Natural killer cell (primary cell): ENCODE data around the gene BTBD16. TPM values are rescaled to one million over a fixed set of nuclear protein-coding genes. Genes with fewer than 3 reads are reported as not detected.

ENCODE experiments used
- ATAC-seq, 3 donors: fragments of 150-1000 bp in 2 of 3; fragments of 200-7000 bp in 1 of 3; cut with Tn5 transposase; 1 replicate in 1 of 3; 2 replicates in 2 of 3; pipeline ENCODE4 v1.10.0; 2021; ENCODE audit warnings: mild to moderate bottlenecking in 2 of 3, moderate library complexity in 2 of 3
- DNase-seq, 2 donors: peaks; one replicate each; pipeline versions ENCODE4 v3.0.0 to v3.0.0-alpha.2; 2013 to 2021; ENCODE audit warnings: mixed read lengths in 1 of 2
- H3K27ac ChIP-seq: one replicate; pipeline ENCODE4 v1.5.1; 2013; ENCODE audit warnings: mild to moderate bottlenecking, low read length
- H3K27me3 ChIP-seq: one replicate; pipeline ENCODE4 v1.6.1; 2013; ENCODE audit warnings: low read length; ENCODE audit not compliant: control insufficient read depth, insufficient read depth
- H3K36me3 ChIP-seq: one replicate; pipeline ENCODE4 v1.6.1; 2013; ENCODE audit warnings: low read length; ENCODE audit not compliant: control insufficient read depth, insufficient read depth
- H3K4me1 ChIP-seq: one replicate; pipeline ENCODE4 v1.6.1; 2013; ENCODE audit warnings: low read length; ENCODE audit not compliant: control insufficient read depth, insufficient read depth
- H3K4me3 ChIP-seq: one replicate; pipeline ENCODE4 v1.5.1; 2013; ENCODE audit warnings: low read length
- H3K9me3 ChIP-seq: one replicate; pipeline ENCODE4 v1.6.1; 2013; ENCODE audit warnings: low read length; ENCODE audit not compliant: control insufficient read depth, insufficient read depth
- H3K27ac Mint-ChIP-seq, 2 donors: one replicate each; pipeline ENCODE4 v1.8.0; 2022; ENCODE audit warnings: mild to moderate bottlenecking in 2 of 2, mixed read lengths in 2 of 2, moderate library complexity in 1 of 2
- H3K27me3 Mint-ChIP-seq, 2 donors: one replicate each; pipeline ENCODE4 v1.8.0; 2022; ENCODE audit warnings: low read depth in 2 of 2, mixed read lengths in 2 of 2
- H3K36me3 Mint-ChIP-seq: one replicate; pipeline ENCODE4 v1.8.0; 2022; ENCODE audit warnings: mixed read lengths
- H3K4me1 Mint-ChIP-seq, 2 donors: one replicate each; pipeline ENCODE4 v1.8.0; 2022; ENCODE audit warnings: mixed read lengths in 2 of 2
- H3K4me3 Mint-ChIP-seq: one replicate; pipeline ENCODE4 v1.8.0; 2022; ENCODE audit warnings: mild to moderate bottlenecking, moderate library complexity, mixed read lengths
- H3K9me3 Mint-ChIP-seq, 2 donors: one replicate each; pipeline ENCODE4 v1.8.0; 2022; ENCODE audit warnings: mixed read lengths in 2 of 2
- CTCF ChIP-seq: fragments of 200-600 bp; IDR thresholded peaks from one replicate; pipeline ENCODE4 v1.8.0; 2022; ENCODE audit warnings: antibody characterized with exemption
- WGBS: methylation state at CpG from one replicate; pipeline ENCODE4 v1.1.7; 2013; ENCODE audit warnings: missing lambda C conversion rate; ENCODE audit not compliant: insufficient coverage; 5-methylcytosine and 5-hydroxymethylcytosine counted together
- intact Hi-C: fragments of 100-400 bp; cut with micrococcal nuclease; formaldehyde crosslinking; loops from one replicate; pipeline ENCODE4 v1.14.2; 2022
- total RNA-seq, 4 donors: library from RNA; stranded (reverse); fragments of 120-200 nt in 1 of 4; gene quantifications; one replicate each; pipeline versions ENCODE4 v1.2.3 to v1.2.4, GENCODE V29; 2013 to 2022

Gene BTBD16
- total RNA-seq, 3 donors from 2014 or later (not counting 1 experiment from before 2014, with no cell fraction given), result not detected

- Mint-ChIP-seq H3K27me3 (peaks cover 24 to 40% of the 10 kb centered on the region in 2 donors), H3K9me3 (no peaks in the 10 kb centered on the region), H3K27ac (no peak overlapping the region), H3K36me3 (no peaks in the 10 kb centered on the region), H3K4me3 (no peak overlapping the region), H3K4me1 (no peaks in the 10 kb centered on the region)
- Histone ChIP-seq H3K36me3 (no peaks in the 10 kb centered on the region), H3K4me1 (no peaks in the 10 kb centered on the region), H3K4me3 (no peak overlapping the region), H3K27me3 (peaks cover 2% of the 10 kb centered on the region), H3K9me3 (no peaks in the 10 kb centered on the region), H3K27ac (no peak overlapping the region)
- DNase-seq (no peak), ATAC-seq (no peak)
- WGBS, result 85% methylated on average over 13 of the region's 13 CpGs
- intact Hi-C loops, result no loop called here
- TF ChIP-seq CTCF, result no peak
Observed at GRCh38 chr10:122329416-122329815, 58.3 kb downstream of the BTBD16 start.

- Histone ChIP-seq H3K27me3 (peaks cover 2% of the 10 kb centered on the region), H3K27ac (no peak overlapping the region), H3K4me1 (no peaks in the 10 kb centered on the region), H3K36me3 (no peaks in the 10 kb centered on the region), H3K4me3 (no peak overlapping the region), H3K9me3 (no peaks in the 10 kb centered on the region)
- TF ChIP-seq CTCF, result no peak
- ATAC-seq, result no peak
- no peak for DNase-seq
- 86% methylated on average over 7 of the region's 7 CpGs for WGBS
- Mint-ChIP-seq H3K27ac (no peak overlapping the region), H3K4me1 (no peaks in the 10 kb centered on the region), H3K9me3 (no peaks in the 10 kb centered on the region), H3K27me3 (peaks cover 21 to 41% of the 10 kb centered on the region in 2 donors), H3K4me3 (no peak overlapping the region), H3K36me3 (no peaks in the 10 kb centered on the region)
- intact Hi-C loops, result no loop called here
Observed at GRCh38 chr10:122331100-122331499, 60.0 kb downstream of the BTBD16 start.

GRCh38 chr10:122331615-122332446, 60.7 kb downstream of the BTBD16 start:
- H3K4me1 Mint-ChIP-seq, result no peaks in the 10 kb centered on the region
- 88% methylated on average over 15 of the region's 16 CpGs for WGBS
- intact Hi-C loops, result no loop called here
- Histone ChIP-seq H3K4me1 (no peaks in the 10 kb centered on the region), H3K27me3 (peaks cover 2% of the 10 kb centered on the region), H3K27ac (no peak overlapping the region), H3K36me3 (no peaks in the 10 kb centered on the region), H3K9me3 (no peaks in the 10 kb centered on the region), H3K4me3 (no peak overlapping the region)
- no peaks in the 10 kb centered on the region for H3K36me3 Mint-ChIP-seq
- ATAC-seq (no peak), DNase-seq (no peak)
- H3K9me3 Mint-ChIP-seq, result no peaks in the 10 kb centered on the region
- no peak overlapping the region for H3K4me3 Mint-ChIP-seq
- TF ChIP-seq CTCF, result no peak
- H3K27me3 Mint-ChIP-seq, result peaks cover 21 to 41% of the 10 kb centered on the region in 2 donors
- H3K27ac Mint-ChIP-seq, result no peak overlapping the region
